Right atrium auricular region (tissue), 2 donors: ENCODE data around the gene EEIG2. TPM values are rescaled to one million over a fixed set of nuclear protein-coding genes. Genes with fewer than 3 reads are reported as not detected.
"Not testable (repeated sequence)": the region's sequence is repeated elsewhere in the genome, so short reads cannot be mapped to it uniquely, and the experiment has no call there.

Experiments
- DNase-seq: peaks from one replicate; pipeline ENCODE4 v3.0.0-alpha.2; 2019; ENCODE audit warnings: low spot score
- H3K27ac ChIP-seq, 2 donors: fragments of 200-600 bp; sonication (generic); 1 replicate in 1 of 2; 2 replicates in 1 of 2; pipeline ENCODE4 v1.5.1; 2016 to 2019
- H3K27me3 ChIP-seq, 2 donors: fragments of 200-600 bp; sonication (generic); one replicate each; pipeline versions ENCODE4 v1.5.1 to v1.6.0; 2017 to 2019
- H3K36me3 ChIP-seq: fragments of 200-600 bp; sonication (generic); one replicate; pipeline ENCODE4 v1.5.1; 2016
- H3K4me1 ChIP-seq, 2 donors: fragments of 200-600 bp; sonication (generic); one replicate each; pipeline versions ENCODE4 v1.5.1 to v1.6.0; 2017 to 2019
- H3K4me3 ChIP-seq, 2 donors: fragments of 200-600 bp; sonication (generic); 1 replicate in 1 of 2; 2 replicates in 1 of 2; pipeline ENCODE4 v1.5.1; 2017 to 2019; ENCODE audit warnings: mild to moderate bottlenecking in 1 of 2, moderate library complexity in 1 of 2
- H3K9me3 ChIP-seq, 2 donors: fragments of 200-600 bp; sonication (generic); one replicate each; pipeline ENCODE4 v1.5.1; 2019
- CTCF ChIP-seq, 2 donors: fragments of 200-600 bp; sonication (generic); IDR thresholded peaks; one replicate each; pipeline ENCODE4 v1.5.1; 2019; ENCODE audit warnings: antibody characterized with exemption in 2 of 2
- total RNA-seq, 2 donors: library from RNA; depleted of rRNA; stranded (reverse); fragments of >200 nt; gene quantifications; one replicate each; pipeline ENCODE4 v1.1.0, GENCODE V29; 2016

EEIG2 gene
- total RNA-seq, 2 donors from 2014 or later = 6.1 to 7.4 TPM

- Histone ChIP-seq H3K9me3 (no peaks in the 10 kb centered on the region), H3K4me1 (no peaks in the 10 kb centered on the region), H3K4me3 (no peak overlapping the region), H3K27ac (no peak overlapping the region), H3K36me3 (no peaks in the 10 kb centered on the region), H3K27me3 (no peaks in the 10 kb centered on the region)
- TF ChIP-seq CTCF (IDR thresholded peaks at IDR 0.05) = no peak
- no peak for DNase-seq
Measured at GRCh38 chr1:108540977-108541376, 18.9 kb upstream of the EEIG2 start.

GRCh38 chr1:108541861-108542260 lies 18.0 kb upstream of the EEIG2 start:
- no peak overlapping the region for H3K4me3 ChIP-seq
- no peaks in the 10 kb centered on the region for H3K4me1 ChIP-seq
- no peaks in the 10 kb centered on the region for H3K36me3 ChIP-seq
- no peak overlapping the region for H3K27ac ChIP-seq
- no peaks in the 10 kb centered on the region for H3K9me3 ChIP-seq
- no peaks in the 10 kb centered on the region for H3K27me3 ChIP-seq
- no peak for TF ChIP-seq CTCF (IDR thresholded peaks at IDR 0.05)
- DNase-seq = no peak

GRCh38 chr1:108547493-108547892 lies 12.4 kb upstream of the EEIG2 start:
- not testable (repeated sequence) for H3K4me3 ChIP-seq, H3K27me3 ChIP-seq, H3K27ac ChIP-seq, H3K9me3 ChIP-seq, H3K4me1 ChIP-seq, DNase-seq, H3K36me3 ChIP-seq

- Histone ChIP-seq H3K27me3 (no peaks in the 10 kb centered on the region), H3K4me1 (no peaks in the 10 kb centered on the region), H3K9me3 (no peaks in the 10 kb centered on the region), H3K27ac (no peak overlapping the region), H3K4me3 (no peak overlapping the region), H3K36me3 (no peaks in the 10 kb centered on the region)
- no peak for TF ChIP-seq CTCF (IDR thresholded peaks at IDR 0.05)
- no peak for DNase-seq
Measured at GRCh38 chr1:108551137-108551862, 8.6 kb upstream of the EEIG2 start.

GRCh38 chr1:108553905-108554304 lies 6.0 kb upstream of the EEIG2 start:
- H3K4me1 ChIP-seq = no peaks in the 10 kb centered on the region
- no peak for TF ChIP-seq CTCF (IDR thresholded peaks at IDR 0.05)
- H3K4me3 ChIP-seq = no peak overlapping the region
- H3K9me3 ChIP-seq = no peaks in the 10 kb centered on the region
- no peaks in the 10 kb centered on the region for H3K27me3 ChIP-seq
- no peak overlapping the region for H3K27ac ChIP-seq
- DNase-seq = no peak
- H3K36me3 ChIP-seq = no peaks in the 10 kb centered on the region

GRCh38 chr1:108554682-108555427 lies 5.0 kb upstream of the EEIG2 start:
- Histone ChIP-seq H3K9me3 (no peaks in the 10 kb centered on the region), H3K36me3 (no peaks in the 10 kb centered on the region), H3K4me3 (no peak overlapping the region), H3K27ac (no peak overlapping the region), H3K4me1 (no peaks in the 10 kb centered on the region), H3K27me3 (no peaks in the 10 kb centered on the region)
- no peak for DNase-seq
- no peak for TF ChIP-seq CTCF (IDR thresholded peaks at IDR 0.05)
